Measurements from ENCODE around the gene GTF3C6.
"Not testable (repeated sequence)": the region's sequence is repeated elsewhere in the genome, so short reads cannot be mapped to it uniquely, and the experiment has no call there.

GTF3C6 gene

GRCh38 chr6:110958329-110959192 lies at the start of gene GTF3C6:
TSS of gene GTF3C6 (plus strand) at chr6:110958706. CDS start at chr6:110958770, 64 bp downstream.
- DNase-seq: peak; percentile 95

DNA sequence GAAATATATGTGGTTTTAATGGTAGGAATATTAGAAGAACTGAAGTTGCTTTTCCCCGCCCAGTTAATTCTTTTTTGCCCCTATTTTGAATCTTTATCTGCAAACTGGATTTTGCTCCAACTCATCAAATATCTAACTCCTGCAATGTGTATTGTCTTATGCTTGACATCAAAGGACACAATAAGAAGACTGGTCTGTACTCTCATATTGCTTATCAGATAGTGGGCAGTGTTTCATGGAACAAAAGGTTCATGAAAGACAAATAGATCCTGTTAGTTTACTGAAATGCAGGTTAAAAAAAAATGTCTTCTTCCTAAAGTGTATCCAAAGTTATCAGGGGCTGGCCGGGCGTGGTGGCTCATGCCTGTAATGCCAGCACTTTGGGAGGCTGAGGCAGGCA lies 27.7 kb upstream of the GTF3C6 start:
- no peak for DNase-seq

DNA sequence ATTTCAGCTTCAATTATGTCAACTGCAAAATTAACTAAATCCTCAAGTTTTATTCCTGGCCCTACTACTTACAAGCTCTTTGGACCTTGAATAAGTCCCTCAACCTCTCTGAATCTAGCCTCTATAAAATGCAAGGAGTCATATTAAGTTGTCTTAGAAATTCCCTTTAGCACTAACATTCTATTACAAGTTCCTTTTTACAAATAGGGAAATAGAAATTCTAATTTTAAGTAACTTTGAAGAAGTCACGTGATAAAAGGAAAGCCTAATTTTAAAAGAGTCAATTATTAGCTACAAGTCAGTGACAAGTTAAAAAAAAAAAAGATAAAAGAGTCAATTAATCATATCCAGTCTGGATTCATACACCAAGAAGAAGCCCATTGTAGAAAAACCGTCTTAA lies 24.6 kb upstream of the GTF3C6 start:
- no peak for DNase-seq

DNA sequence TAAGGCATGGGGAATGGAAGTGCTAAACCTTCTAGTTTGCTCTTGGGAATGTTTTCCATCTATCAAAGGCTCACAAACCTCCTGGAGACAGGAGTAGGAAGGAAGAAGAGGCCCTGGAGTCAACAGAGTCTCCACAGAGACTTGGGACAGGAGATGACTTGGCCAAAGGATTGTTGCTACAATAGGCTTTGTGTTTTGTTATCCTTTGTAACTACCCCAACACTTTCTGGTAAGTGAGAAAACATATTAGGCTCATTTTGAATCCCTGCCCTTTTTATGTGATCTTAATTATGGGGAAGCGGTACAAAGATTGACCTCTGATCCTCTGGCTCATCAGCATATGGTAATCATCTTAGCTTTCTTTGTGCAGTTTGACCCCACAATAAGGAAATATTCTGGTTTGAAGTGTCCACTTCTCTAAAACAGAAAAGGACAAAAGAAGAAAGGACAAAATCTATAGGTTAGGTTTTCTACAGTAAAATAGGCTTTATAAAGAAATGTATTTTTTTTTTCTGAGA lies 24.1 kb upstream of the GTF3C6 start:
- DNase-seq: no peak

- DNase-seq: no peak
These were observed 23.3 kb upstream of the GTF3C6 start for GRCh38 chr6:110935171-110935570.

DNA sequence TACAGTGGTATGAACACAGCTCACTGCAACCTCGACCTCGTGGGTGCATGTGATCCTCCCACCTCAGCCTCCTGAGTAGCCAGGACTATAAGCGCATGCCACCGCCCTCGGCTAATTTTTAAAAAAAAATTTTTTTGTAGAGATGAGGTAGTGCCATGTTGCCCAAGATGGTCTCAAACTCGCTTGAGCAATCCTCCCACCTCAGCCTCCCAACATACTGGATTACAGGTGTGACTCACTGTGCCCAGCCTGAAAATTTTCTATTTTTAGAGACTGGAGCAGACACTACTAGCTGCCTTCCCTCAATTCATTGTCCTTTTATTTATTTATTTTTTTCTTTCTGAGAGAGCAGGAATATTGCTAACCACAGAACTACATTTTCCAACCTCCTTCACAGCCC lies 20.3 kb upstream of the GTF3C6 start:
- DNase-seq: no peak

GRCh38 chr6:110939429-110940200 lies 18.9 kb upstream of the GTF3C6 start:
- no peak for DNase-seq

DNA sequence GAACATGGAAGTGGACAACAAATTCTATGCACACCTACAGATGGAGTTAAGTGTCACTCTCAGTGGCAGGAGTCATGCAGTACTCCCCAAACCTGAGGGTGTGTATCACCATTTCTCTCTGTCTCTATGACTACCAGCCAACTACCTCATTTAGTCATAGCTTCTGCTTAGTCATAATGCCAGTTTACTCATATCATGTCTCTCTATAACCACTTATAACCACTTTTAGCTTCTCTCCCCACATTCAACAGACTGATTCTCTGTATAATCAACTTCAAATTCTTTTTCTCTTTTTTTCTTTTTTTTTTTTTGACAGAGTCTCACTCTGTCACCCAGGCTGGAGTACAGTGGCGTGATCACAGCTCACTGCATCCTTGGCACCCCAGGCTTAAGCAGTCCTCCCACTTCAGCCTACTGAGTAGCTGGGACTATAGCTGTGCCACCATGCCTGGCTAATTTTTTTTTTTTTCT lies 13.8 kb upstream of the GTF3C6 start:
- no peak for DNase-seq

DNA sequence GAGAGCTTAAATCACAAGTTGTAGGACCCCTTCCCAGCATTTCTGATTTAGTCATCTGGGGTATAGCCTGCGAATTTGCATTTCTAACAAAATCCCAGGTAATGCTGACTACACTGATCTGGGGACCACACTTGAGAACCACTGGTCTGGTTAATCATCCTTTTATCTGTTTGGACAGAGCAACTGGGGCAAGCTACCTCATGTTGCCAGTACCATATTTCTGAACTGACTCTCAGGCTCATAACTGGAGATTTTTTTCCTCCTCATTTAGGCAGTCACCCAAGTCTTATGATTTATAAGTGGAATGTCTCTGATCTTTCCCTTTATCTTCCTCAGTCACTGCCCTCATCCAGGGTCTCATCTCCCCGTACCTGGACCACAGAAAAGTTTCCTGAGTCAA lies 12.0 kb upstream of the GTF3C6 start:
- DNase-seq: no peak

- no peak for DNase-seq
These were observed 8.7 kb upstream of the GTF3C6 start for GRCh38 chr6:110949679-110950285.

DNA sequence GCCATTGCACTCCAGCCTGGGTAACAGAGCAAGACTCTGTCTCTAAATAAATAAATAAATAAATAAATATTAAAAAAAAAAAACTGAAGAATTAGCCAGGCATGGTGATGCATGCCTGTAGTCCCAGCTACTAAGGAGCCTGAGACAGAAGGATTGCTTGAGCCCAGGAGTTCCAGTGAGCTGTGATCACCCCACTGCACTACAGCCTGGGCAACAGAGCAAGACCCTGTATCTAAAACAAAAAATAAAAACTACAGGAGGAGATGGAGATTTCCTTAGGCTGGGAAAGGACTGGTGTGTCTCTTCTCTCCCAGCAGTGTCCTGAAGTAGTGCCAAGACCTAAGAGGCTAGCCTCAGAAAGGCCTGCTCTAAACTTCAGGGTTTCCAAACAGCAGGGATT lies 8.1 kb upstream of the GTF3C6 start:
- DNase-seq: no peak

- DNase-seq: no peak
These were observed 7.5 kb upstream of the GTF3C6 start for GRCh38 chr6:110951008-110951407.

GRCh38 chr6:110951986-110952794 lies 6.3 kb upstream of the GTF3C6 start:
- DNase-seq: no peak

DNA sequence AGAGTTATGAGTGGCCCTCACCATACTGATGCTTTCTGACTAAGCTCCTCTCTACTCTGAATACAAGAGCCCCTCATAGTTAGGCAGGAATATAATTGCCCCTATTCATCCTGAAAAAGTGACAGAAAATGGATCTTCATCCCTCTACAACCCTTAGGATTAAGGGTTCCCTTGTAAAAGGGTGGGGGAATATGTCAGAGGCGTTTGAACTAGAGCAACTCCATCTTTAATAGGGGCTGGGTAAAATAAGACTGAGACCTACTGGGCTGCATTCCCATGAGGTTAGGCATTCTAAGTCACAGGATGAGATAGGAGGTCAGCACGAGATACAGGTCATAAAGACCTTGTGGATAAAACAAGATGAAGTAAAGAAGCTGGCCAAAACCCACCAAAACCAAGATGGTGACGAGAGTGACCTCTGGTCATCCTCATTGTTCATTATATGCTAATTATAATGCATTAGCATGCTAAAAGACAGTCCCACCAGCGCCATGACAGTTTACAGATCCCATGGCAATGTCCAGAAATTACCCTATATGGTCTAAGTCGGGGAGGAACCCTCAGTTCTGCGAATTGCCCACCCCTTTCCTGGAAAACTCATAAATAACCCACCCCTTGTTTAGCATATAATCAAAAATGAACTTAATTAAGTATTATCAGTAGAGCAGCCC lies 4.7 kb upstream of the GTF3C6 start:
- DNase-seq: no peak

- no peak for DNase-seq
These were observed 1.5 kb downstream of the GTF3C6 start for GRCh38 chr6:110960014-110960390.

GRCh38 chr6:110962636-110963035 lies 4.1 kb downstream of the GTF3C6 start:
- DNase-seq: not testable (repeated sequence)

DNA sequence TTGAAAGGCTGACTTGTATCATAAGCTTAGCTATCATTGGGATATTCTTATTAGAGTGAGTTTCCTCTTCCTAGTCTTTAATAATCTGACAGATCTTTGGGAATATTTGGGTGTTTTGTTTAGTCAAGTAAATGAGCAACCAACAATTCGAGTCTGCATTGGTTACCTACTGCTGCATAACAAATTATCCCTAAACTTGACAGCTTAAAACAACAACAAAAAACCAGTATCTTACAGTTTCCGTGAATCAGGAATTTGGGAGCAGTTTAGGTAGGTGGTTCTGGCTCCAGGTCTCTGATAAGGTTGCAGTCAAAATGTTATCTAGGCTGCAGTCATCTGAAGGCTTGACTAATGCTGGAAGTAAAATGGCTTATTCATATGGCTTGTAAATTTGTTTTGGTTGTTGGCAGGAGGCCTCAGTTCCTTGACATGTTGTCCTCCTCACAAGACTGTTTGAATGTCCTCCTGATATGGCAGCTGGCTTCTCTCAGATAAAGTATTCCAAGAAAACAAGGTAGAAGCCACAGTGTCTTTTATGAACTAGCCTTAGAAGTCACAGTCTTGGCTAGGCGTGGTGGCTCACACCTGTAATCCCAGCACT lies 7.2 kb downstream of the GTF3C6 start:
- no peak for DNase-seq

GRCh38 chr6:110968661-110969060 lies 10.2 kb downstream of the GTF3C6 start:
- DNase-seq: not testable (repeated sequence)

GRCh38 chr6:110971468-110971867 lies 13.0 kb downstream of the GTF3C6 start:
- no peak for DNase-seq

- DNase-seq: no peak
These were observed 18.1 kb downstream of the GTF3C6 start for GRCh38 chr6:110976575-110976974.

DNA sequence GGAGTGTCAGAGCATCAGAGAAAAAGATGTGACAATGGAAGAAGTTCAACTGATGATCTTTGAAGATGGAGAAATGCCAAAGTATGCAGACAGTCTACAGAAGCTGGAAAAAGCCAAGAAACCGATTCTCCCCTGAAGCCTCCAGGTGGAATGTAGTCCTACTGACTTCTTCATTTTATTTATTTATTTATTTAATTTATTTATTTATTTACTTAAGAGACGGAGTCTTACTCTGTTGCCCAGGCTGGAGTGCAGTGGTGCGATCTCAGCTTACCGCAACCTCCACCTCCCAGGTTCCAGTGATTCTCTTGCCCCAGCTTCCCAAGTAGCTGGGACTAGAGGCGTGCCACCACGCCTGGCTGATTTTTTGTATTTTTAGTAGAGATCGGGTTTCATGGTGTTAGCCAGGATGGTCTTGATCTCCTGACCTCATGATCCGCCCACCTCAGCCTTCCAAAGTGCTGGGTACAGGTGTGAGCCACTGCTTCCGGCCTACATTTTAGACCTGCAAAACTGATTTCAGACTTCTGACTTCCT lies 21.1 kb downstream of the GTF3C6 start:
- no peak for DNase-seq
